GM19035 (cell line): Measurements from ENCODE around the gene TRDMT1.
A peak's percentile ranks its signal among the peaks of the same experiment; 100 is the strongest.

ENCODE experiments used
- ATAC-seq: cut with Tn5 transposase; IDR thresholded peaks from one replicate; pipeline ENCODE4 v1.9.1; 2021; ENCODE audit not compliant: unreplicated experiment

TRDMT1 gene

DNA sequence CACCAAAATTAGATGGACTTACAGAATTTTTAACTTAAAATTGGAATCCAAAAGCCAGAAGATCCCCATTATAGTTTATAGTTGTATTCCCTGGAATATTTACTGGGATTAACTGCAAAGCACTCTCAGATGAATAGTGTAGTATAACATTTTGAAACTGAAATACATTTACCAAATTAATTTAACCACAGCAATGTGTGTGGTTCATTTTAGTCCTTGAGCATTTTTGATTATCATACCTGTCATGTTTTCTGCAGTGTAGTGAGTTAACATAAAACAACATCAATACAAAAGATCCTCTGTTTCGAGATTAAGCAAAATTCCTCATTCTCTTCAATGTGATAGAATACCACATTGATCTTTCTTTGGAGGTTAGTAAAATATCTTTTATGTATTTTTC, 30.3 kb upstream of the TRDMT1 start:
- ATAC-seq = no peak

DNA sequence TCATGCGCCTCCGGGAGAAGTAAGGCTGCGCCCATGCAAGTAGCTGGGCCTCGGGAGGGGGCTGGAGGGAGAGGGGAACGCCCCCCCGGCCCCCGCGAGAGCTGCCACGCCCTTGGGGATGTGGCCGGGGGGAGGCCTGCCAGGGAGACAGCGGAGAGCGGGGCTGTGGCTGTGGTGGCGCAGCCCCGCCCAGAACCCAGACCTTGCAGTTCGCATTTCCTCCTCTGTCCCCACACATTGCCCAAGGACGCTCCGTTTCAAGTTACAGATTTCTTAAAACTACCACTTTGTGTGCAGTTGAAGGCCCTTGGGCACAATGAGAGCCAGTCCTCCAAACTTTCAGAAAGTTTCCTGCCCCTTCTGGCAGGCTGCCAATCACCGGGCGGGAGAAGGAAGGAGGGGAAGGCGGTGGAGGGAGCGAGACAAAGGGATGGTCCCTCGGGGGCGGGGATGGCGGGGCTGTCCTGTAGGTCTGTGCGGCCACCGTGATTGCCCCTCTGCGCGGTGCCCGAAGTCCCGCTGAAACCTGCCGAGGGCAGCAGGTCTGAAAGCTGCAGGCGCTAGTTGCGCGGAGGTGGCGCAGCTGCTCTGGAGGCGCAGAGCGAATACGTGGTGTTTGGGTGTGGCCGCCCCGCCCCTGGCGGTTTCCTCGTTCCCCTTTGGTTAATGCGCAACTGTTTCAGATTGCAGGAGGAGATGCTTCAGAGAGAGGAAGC, 28.7 kb upstream of the TRDMT1 start:
- peak; percentile 59 for ATAC-seq

DNA sequence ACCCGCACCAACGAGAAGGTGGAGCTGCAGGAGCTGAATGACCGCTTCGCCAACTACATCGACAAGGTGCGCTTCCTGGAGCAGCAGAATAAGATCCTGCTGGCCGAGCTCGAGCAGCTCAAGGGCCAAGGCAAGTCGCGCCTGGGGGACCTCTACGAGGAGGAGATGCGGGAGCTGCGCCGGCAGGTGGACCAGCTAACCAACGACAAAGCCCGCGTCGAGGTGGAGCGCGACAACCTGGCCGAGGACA, 28.2 kb upstream of the TRDMT1 start:
- ATAC-seq = peak; percentile 4

DNA sequence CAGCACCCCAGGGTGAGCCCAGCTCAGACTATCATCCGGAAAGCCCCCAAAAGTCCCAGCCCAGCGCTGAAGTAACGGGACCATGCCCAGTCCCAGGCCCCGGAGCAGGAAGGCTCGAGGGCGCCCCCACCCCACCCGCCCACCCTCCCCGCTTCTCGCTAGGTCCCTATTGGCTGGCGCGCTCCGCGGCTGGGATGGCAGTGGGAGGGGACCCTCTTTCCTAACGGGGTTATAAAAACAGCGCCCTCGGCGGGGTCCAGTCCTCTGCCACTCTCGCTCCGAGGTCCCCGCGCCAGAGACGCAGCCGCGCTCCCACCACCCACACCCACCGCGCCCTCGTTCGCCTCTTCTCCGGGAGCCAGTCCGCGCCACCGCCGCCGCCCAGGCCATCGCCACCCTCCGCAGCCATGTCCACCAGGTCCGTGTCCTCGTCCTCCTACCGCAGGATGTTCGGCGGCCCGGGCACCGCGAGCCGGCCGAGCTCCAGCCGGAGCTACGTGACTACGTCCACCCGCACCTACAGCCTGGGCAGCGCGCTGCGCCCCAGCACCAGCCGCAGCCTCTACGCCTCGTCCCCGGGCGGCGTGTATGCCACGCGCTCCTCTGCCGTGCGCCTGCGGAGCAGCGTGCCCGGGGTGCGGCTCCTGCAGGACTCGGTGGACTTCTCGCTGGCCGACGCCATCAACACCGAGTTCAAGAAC, 27.7 kb upstream of the TRDMT1 start:
- no peak for ATAC-seq

DNA sequence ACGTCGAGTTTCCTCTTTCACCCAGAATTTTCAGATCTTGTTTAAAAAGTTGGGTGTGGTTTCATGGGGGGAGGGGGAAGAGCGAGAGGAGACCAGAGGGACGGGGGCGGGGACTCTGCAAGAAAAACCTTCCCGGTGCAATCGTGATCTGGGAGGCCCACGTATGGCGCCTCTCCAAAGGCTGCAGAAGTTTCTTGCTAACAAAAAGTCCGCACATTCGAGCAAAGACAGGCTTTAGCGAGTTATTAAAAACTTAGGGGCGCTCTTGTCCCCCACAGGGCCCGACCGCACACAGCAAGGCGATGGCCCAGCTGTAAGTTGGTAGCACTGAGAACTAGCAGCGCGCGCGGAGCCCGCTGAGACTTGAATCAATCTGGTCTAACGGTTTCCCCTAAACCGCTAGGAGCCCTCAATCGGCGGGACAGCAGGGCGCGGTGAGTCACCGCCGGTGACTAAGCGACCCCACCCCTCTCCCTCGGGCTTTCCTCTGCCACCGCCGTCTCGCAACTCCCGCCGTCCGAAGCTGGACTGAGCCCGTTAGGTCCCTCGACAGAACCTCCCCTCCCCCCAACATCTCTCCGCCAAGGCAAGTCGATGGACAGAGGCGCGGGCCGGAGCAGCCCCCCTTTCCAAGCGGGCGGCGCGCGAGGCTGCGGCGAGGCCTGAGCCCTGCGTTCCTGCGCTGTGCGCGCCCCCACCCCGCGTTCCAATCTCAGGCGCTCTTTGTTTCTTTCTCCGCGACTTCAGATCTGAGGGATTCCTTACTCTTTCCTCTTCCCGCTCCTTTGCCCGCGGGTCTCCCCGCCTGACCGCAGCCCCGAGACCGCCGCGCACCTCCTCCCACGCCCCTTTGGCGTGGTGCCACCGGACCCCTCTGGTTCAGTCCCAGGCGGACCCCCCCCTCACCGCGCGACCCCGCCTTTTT, 26.9 kb upstream of the TRDMT1 start, which contains the start of gene VIM:
TSS of gene VIM (plus strand) at position 151 of the 925 bp plus-strand sequence. CDS start 1,182 bp downstream, outside the sequence.
- peak; percentile 32 for ATAC-seq

DNA sequence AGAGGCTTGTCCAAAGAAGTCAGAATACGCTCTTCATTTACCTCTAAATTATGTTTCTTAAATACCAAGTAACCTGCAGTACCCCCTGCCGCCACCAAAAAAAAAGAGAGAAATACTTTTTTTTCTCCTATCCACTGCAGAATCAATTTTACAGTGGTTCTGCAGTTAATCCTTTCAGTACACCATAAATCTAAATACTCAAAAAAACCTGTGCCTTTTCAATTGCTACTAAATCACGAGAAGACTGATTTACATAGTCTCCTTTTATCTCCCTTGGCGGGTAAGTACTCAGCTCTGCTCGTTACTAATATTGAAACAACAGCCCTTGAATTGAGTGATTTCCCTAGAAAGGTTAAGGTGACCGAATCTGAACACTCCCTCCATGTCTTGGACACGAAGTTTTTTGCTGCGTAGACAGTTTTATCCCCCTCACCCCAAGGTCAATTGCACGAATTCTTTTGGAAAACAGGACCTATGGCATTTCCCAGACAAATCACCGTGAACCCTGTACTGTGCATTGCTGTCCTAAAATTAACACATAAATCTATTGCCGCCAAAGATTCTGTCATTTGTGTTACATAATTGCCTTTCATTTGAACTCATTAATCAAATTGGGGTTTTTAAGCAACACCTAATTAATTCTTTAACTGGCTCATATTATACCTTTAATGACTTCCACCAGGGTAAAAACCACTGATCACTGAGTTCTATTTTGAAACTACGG, 26.1 kb upstream of the TRDMT1 start:
- ATAC-seq = peak; percentile 26

DNA sequence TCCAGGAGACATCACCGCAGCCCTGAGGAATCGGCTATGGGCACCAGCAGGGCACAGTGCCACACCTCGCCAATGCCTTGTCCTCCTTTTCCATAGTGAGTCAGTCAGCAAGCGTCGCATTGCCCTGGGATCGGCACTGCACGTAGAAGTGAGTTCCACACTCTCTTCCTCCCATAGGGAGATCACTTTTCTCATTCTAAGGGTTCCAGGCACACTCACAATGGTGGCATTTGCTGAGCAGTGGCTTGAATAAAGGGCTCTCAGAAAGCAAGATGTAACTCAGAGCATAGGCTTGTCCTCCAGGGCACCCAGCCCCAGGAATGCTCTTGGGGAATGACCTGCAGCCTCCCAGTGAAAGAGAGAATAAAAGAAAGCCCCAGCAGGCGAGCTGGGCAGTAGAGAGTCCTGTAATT, 25.4 kb upstream of the TRDMT1 start:
- no peak for ATAC-seq

DNA sequence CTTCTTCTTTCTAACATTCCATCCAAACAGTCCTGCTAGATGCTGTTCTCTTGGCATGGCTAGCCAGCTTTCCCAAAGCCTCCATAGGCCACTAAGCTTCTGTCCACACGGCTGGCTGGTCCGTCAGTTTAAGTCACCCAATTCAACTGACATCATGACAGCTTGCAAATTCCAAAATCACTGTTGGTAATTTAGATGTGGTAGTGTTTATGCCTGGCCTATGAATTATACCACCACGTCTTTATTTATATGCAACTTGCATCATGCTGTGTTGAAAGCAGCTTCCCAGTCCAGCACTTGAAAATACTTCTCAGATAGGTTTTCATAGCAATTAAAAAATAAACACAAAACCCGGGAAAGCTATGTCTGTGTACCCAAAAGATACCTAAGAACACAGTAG, 24.3 kb upstream of the TRDMT1 start:
- no peak for ATAC-seq

DNA sequence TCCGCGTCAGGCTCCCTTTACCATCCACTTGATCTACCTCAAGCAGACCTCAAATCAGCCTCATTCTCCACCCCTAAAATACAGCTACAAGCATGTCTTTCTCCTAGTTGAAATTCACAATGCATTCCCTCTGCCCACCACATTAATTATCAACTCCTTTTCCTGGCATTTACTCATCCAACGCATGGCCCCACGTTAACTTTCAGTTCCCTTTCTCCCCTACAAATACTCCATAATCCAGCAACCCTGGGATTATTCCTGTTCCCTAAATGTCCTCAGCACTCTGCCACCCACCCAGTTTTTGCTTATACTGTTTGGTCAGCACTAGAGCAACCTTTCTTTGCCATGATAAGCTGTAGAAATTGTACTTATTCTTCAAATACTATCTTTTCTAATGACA, 20.9 kb upstream of the TRDMT1 start:
- no peak for ATAC-seq

DNA sequence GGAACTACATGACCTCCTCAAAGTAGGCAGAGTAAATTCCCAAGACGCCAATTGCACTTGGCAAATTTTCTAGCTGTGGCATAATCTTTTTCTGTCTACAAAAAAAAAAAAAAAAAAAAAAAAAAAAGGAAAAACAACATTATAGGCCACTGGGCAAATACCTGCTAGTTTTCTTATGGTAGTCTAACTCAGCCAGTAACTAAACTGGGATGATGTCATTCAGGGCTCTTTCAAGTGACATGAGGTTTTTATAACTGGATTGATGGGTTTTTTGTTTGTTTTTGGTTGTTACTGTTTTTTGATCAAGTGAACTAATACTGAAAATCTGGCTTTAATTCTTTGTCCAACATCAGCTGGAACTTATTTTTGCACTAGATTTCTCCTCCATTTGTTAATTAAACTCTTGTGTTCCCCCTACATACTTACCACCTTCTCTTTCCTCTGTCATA, 19.2 kb upstream of the TRDMT1 start:
- no peak for ATAC-seq

DNA sequence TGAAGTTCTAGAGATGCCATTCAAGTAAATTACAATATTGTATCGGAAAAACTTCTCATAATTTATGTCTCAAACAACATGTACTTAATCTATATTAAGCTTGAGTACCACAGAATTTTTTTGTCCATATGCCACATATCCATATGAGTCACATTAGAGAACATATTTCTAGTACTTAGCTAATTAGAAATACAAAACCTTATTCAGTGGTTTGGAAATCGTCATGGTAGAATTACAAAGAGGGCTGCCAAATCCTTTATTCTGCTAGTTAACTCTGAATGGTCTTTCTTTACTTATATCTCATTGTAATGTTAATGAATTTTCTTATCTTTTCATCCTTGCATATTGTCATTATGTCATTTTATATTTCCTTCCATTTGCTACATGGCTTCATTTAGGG, 17.6 kb upstream of the TRDMT1 start:
- ATAC-seq = no peak

DNA sequence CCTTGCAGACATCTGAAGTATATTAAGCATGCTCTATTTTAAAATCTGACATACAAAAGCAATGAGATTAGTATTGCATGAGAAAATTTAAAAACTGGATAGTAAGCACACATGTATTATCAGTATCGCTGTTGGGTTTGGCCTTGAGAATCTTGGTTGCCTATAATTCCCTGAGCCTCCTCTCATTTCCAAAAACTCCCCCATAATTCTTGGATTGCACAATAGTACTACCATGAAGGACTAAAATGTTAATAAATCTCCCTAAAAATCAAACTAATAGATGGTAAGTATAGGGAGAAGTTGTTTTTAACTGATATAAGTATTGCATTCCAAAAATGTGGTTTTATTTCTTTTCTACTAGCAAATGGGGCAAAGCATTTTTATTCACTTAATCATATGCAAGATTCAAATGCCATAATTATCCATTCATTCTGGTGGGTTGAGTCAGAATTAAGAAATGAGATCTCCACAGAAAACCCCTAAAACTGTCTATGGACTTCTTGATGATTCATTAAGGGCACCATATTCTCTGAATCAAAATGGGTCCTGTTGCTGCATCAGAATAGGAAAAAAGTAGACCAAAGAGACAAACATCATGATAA, 16.3 kb upstream of the TRDMT1 start:
- no peak for ATAC-seq

DNA sequence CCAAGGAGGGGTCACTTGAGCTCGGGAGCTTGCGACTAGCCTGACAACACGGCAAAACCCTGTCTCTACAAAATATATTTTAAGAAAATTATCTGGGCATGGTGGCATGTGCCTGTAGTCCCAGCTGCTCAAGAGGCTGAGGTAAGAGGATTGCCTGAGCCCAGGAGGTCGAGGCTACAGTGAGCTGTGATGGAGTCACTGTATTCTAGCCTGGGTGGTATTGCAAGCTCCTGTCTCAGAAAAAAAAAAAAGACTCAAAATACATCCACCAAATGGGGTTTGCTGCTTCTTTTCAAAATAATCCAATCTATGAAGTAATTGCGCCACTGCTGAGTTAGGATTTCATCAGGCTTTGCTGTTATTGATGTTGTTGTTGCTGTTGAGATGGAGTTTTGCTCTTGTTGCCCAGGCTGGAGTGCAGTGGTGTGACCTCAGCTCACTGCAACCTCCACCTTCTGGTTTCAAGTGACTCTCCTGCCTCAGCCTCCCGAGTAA, 15.5 kb upstream of the TRDMT1 start:
- no peak for ATAC-seq

DNA sequence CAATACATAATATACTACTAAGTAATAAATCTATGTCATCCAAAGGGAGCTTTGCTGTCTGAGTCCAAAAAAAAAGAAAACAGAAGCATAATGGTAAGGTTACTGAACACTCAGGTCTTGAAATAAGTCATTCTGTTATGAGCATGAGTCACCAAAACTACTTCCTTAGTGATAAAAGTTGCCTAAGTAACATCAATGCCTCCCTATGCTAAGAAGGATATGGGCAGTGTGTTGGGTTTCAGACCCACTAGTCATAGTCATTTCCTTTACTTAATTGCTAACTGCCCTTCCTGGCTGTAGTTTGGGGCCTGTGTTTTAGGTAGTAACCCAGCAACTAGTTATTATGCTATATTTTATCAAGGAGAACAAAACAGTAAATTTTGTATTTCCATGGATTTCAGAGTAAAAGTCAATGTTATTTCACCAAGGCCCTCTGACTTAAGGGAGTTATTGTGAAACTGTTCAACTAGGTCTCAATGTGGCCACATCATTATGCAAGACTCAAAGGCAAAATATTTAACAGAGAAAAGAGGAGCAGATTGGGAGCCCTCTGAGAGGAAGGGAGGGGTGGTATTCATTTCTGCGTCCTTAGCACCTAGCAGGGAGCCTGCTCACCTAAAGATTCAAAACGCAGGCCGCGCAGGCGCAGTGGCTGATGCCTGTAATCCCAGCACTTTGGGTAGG, 14.9 kb upstream of the TRDMT1 start:
- peak; percentile 99 for ATAC-seq

DNA sequence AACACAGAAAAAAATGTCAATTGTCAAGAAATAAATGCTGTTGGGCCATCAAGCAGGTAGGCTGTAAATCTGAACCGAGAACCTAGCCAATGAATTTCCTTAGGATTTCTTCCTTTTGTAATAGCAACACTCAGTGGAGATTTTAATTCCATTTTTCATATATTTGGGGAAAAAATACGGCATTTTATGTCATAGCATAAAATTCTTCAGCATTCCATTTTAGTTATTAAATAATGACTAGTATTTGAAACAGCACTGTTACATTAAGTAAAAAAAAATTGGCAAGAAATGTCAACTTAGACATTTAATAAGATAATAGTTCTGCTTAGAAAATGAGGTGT, 14.3 kb upstream of the TRDMT1 start:
- ATAC-seq = no peak

DNA sequence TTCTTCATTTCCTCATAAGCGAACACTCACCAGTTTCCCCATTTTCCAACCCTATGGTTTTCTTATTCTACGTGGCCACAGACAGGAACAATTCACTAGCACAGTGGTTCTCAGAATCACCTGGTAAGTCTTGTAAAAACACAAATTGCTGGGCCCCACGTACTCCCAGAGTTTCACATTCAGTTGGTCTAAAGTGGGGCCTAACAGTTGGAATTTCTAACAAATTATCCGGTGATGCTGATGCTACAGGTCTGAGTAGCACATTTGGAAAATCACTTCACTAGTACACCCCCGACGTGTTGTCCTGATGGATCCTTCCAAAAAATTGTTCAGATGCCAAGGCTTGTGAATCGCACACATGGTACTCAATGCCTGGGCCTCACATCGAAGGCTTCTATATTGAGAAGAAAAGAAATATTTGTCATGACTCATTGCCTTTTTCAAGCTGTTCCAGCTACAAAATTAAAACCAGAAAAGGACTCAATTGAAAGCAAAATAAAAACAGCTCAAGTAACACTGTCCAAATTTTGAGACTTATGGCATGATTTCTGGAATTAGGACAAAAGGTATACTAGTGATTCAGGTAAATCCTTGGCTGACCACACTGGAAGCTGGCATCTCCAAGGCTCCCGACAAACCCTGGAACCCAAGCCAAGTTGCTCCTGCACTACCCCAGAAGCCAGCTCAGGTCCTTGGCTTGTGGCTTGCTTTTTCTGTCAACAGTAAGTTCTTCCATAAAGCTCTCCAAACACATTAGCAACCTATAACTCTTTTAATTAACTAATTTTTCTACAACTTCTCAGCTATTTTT, 13.7 kb upstream of the TRDMT1 start:
- no peak for ATAC-seq

DNA sequence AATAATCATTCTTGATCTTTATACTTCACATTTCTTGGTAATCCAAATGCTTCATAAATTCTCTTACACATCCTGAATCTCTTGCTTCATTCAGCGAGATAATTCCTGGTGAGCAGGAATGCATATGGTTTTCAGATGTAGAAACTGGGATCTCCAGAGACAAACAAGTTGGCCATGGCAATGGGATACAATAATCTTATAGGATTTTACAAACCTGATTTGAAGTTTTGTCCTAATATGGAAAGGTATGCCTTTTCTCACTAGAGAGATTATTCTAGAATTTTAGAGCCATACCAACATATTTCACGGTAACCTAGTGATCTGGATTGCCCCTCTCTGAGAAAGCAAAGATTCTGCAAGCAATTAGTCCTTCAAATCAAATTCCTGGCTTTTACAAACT, 13.1 kb upstream of the TRDMT1 start:
- ATAC-seq = no peak

DNA sequence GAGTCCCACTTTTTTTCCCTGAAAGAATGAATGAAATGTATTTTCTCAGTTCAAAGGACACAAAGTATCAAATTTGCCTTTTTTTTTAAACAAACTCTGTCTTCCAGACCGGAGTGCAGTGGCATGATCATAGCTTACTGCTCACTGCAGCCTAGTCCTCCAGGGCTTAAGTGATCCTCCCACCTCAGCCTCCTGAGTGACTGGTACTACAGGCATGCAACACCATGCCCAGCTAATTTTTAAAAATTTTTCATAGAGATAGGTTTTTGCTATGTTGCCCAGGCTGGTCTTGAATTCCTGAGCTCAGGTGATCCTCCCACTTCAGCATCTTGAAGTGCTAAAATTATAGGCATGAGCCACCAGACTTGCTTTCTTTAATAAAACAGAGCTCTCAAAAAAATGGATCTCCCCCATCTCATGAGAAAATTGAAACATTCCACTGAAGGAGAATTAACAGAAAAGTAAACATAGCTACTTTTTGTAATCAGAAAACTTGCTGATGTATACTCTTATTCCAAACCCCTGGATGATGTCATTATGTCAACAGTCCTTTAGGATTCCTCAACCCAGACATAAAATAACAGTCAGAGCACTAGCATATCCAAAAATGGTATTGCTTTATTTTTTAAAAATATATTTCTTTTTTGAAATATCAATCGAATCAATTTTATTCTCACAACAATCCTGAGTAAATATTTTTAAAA, 12.3 kb upstream of the TRDMT1 start:
- no peak for ATAC-seq

DNA sequence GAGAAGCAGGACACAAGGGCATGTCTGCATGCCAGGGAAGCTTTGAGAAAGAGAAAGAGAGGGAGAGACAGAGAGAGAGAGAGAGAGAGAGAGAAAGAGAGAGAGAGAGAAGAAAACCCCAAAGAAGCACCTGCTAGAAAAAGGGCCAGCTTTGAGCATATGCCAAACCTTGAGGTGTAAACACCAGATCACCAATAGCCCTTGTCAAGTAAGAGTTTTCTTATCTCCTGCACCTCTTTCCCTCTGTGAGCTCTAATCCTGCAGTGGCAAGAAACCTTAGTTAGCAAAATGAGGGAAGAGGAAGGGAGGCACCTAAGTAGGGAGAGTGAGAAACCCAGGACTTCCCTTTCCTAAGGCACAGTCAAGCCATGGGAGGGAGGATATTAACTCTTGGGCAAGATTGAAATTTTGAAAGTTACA, 11.3 kb upstream of the TRDMT1 start:
- no peak for ATAC-seq
